ENCODE results near the gene CITED1.

DNA sequence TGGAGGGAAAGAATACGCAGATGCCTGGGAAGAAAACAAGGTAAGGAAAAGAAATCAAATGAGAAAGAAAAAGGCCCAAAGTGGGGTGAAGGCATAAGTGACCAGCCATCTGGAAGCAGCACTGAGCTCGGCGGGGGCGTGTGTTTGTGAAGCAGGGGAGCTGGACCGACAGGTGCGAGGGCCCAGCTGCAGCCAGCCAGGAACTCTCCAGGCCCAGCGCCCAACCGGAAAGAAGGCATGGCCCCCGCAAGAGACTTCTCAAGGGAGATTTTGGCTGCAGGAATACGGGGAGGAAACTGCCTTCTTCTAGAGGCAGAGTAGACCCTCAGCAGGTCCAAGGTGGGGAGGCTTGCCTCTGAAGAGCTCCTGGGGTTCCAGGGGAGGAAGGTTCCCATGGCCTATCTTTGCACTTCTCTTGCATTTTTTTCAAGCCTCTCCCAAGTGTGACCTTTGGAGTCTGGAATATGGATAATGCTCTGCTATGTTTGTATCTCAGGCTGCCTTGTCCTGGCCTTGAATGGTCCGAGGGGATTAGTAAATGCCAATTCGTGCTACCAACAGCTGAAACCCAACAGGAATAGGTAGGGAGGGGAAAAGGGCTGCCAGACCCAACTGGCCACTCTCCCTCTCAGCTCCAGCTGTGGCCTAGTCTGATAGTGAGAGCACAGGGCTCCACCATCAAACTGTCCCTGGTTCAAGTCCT lies 10.8 kb upstream of the CITED1 start:
- TF ChIP-seq, protein P1, sequence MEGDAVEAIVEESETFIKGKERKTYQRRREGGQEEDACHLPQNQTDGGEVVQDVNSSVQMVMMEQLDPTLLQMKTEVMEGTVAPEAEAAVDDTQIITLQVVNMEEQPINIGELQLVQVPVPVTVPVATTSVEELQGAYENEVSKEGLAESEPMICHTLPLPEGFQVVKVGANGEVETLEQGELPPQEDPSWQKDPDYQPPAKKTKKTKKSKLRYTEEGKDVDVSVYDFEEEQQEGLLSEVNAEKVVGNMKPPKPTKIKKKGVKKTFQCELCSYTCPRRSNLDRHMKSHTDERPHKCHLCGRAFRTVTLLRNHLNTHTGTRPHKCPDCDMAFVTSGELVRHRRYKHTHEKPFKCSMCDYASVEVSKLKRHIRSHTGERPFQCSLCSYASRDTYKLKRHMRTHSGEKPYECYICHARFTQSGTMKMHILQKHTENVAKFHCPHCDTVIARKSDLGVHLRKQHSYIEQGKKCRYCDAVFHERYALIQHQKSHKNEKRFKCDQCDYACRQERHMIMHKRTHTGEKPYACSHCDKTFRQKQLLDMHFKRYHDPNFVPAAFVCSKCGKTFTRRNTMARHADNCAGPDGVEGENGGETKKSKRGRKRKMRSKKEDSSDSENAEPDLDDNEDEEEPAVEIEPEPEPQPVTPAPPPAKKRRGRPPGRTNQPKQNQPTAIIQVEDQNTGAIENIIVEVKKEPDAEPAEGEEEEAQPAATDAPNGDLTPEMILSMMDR (IDR thresholded peaks at IDR 0.05; ENCODE audit: insufficient read depth, low read length, poor library complexity, severe bottlenecking) = no peak
- TF ChIP-seq EZH2phosphoT487 (conservative IDR thresholded peaks at IDR 0.05; ENCODE audit: low read length) = no peak
